ENCODE results near the gene MAL. TPM values are rescaled to one million over a fixed set of nuclear protein-coding genes. Genes with fewer than 3 reads are reported as not detected.

MAL gene
- total RNA-seq (1.4 TPM in 1 of 2 replicates, not detected in the other), polyA plus RNA-seq (not detected in 2 replicates)

DNA sequence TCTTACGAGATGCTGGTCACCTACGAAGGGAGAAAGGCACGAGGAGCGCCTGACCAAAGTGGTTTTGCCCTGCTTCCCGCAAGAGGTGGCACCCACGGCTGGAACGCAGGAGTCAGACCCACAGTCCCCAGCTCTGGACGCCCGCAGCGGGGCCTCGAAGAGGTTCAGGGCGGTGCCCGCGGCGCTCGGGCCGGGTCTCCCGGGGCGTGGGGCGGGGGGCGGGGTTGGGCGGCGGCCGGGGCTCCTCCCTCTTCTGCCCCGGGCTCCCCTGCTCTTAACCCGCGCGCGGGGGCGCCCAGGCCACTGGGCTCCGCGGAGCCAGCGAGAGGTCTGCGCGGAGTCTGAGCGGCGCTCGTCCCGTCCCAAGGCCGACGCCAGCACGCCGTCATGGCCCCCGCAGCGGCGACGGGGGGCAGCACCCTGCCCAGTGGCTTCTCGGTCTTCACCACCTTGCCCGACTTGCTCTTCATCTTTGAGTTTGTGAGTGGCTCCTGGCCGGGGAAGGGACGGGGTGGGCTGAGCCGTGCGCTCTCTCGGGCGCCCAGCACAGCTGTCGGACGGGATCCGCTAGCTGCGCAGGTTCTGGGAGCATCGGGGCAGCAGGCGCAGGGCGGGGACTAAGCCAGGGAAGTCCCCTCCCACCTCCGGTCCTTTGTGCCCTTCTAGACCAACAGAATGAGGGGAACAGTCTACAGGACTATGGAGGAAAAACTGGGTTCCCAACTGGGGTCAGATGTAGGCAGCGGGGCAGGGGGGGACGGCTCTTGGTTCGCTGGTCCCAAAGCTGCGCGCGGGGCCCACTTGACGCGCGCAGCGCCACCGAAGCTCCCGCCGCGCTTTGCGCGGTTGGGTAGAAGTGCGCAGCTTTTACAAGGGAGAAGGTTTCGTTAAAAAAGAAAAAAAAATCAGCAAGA is at the start of gene MAL:
TSS of gene MAL (plus strand) at position 303 of the 914 bp plus-strand sequence. CDS start at position 388, 85 bp downstream.
- TF ChIP-seq EZH2 (IDR thresholded peaks at IDR 0.05; ENCODE audit: borderline replicate concordance) (peak; percentile 42), EZH2phosphoT487 (IDR thresholded peaks at IDR 0.05; ENCODE audit: low read depth, severe bottlenecking, unreplicated experiment) (no peak), CTCF (IDR thresholded peaks at IDR 0.05; ENCODE audit: poor library complexity) (no peak)
- Histone ChIP-seq H3K9me2 (replicated peaks; ENCODE audit: insufficient read depth) (no peaks in the 10 kb centered on the region), H3K4me3 (no peak within 1 kb of the TSS), H3K27ac (no peak within 1 kb of the TSS), H3K4me1 (ENCODE audit: insufficient read depth) (no peaks in the 10 kb centered on the region), H3K79me2 (no peaks in the 10 kb centered on the region), H4K20me1 (ENCODE audit: insufficient read depth, poor library complexity, severe bottlenecking) (no peaks in the 10 kb centered on the region), H3K27me3 (peaks cover 37% of the 10 kb centered on the region), H3K36me3 (replicated peaks; ENCODE audit: insufficient read depth, low read depth) (no peaks in the 10 kb centered on the region), H3K9me3 (ENCODE audit: low read depth) (no peaks in the 10 kb centered on the region), H2AFZ (no peak within 1 kb of the TSS), H3K4me2 (peak within 1 kb of the TSS; percentile 59)
- WGBS (ENCODE audit: low lambda C conversion rate, missing lambda C conversion rate) = 46% methylated on average over 62 of the region's 81 CpGs
- DNase-seq (ENCODE audit: low spot score) = no peak

DNA sequence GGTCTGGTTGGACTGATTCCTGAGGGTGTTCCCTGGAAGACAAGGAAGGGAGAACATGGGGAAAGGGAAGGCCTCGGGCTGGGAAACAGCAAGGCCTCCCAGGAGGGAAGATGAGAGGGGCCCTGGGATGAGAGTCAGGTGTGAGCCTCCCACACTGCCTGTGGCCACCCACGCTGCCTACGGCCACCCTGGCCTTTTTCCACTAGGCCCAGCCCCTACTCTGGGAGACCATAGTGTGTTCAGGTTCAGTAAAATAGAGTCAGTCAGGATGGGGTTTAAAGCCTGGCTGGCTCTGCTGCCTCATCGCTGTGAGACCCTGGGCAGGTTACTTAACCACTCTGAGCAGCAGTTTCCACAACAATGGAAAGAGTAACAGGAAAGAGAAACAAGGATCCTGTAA is 47.7 kb upstream of the MAL start:
- Histone ChIP-seq H2AFZ (no peak overlapping the region), H4K20me1 (ENCODE audit: insufficient read depth, poor library complexity, severe bottlenecking) (no peaks in the 10 kb centered on the region), H3K79me2 (no peaks in the 10 kb centered on the region), H3K9me3 (ENCODE audit: low read depth) (no peaks in the 10 kb centered on the region), H3K27ac (no peak overlapping the region), H3K4me3 (no peak overlapping the region), H3K4me2 (no peak overlapping the region), H3K9me2 (replicated peaks; ENCODE audit: insufficient read depth) (no peaks in the 10 kb centered on the region), H3K4me1 (ENCODE audit: insufficient read depth) (no peaks in the 10 kb centered on the region), H3K36me3 (replicated peaks; ENCODE audit: insufficient read depth, low read depth) (no peaks in the 10 kb centered on the region), H3K27me3 (no peaks in the 10 kb centered on the region)
- WGBS (ENCODE audit: low lambda C conversion rate, missing lambda C conversion rate) = 59% methylated on average over 4 of the region's 4 CpGs
- DNase-seq (ENCODE audit: low spot score) = no peak
- TF ChIP-seq CTCF (IDR thresholded peaks at IDR 0.05; ENCODE audit: poor library complexity) (no peak), EZH2phosphoT487 (IDR thresholded peaks at IDR 0.05; ENCODE audit: low read depth, severe bottlenecking, unreplicated experiment) (no peak), EZH2 (IDR thresholded peaks at IDR 0.05; ENCODE audit: borderline replicate concordance) (no peak)

GRCh38 chr2:94978917-94979316 is 46.6 kb upstream of the MAL start:
- TF ChIP-seq CTCF (IDR thresholded peaks at IDR 0.05; ENCODE audit: poor library complexity) (no peak), EZH2phosphoT487 (IDR thresholded peaks at IDR 0.05; ENCODE audit: low read depth, severe bottlenecking, unreplicated experiment) (no peak), EZH2 (IDR thresholded peaks at IDR 0.05; ENCODE audit: borderline replicate concordance) (no peak)
- Histone ChIP-seq H3K4me2 (no peak overlapping the region), H3K79me2 (no peaks in the 10 kb centered on the region), H3K27ac (no peak overlapping the region), H3K9me3 (ENCODE audit: low read depth) (no peaks in the 10 kb centered on the region), H3K27me3 (no peaks in the 10 kb centered on the region), H3K4me1 (ENCODE audit: insufficient read depth) (no peaks in the 10 kb centered on the region), H2AFZ (no peak overlapping the region), H3K4me3 (no peak overlapping the region), H4K20me1 (ENCODE audit: insufficient read depth, poor library complexity, severe bottlenecking) (no peaks in the 10 kb centered on the region), H3K36me3 (replicated peaks; ENCODE audit: insufficient read depth, low read depth) (no peaks in the 10 kb centered on the region), H3K9me2 (replicated peaks; ENCODE audit: insufficient read depth) (no peaks in the 10 kb centered on the region)
- DNase-seq (ENCODE audit: low spot score) = no peak
- 51% methylated on average over 3 of the region's 3 CpGs for WGBS (ENCODE audit: low lambda C conversion rate, missing lambda C conversion rate)

Data from hepatocyte (in vitro differentiated cells).